IMR-90 (cell line): Measurements from ENCODE around the gene FCMR. TPM values are rescaled to one million over a fixed set of nuclear protein-coding genes. Genes with fewer than 3 reads are reported as not detected.
"Not testable (repeated sequence)": the region's sequence is repeated elsewhere in the genome, so short reads cannot be mapped to it uniquely, and the experiment has no call there.

Experiments
- ATAC-seq: fragments of 200-7000 bp; cut with Tn5 transposase; 2 replicates; pipeline ENCODE4 v1.9.1; 2020; ENCODE audit warnings: low read depth, mild to moderate bottlenecking, moderate library complexity
- BruUV-seq: library from RNA; stranded (reverse); fragments of 400-500 nt; replicated peaks from 2 replicates; lab custom pipeline; 2021; lab: Mats Ljungman, UMichigan
- CTCF ChIA-PET: fragments of 300-600 bp; formaldehyde crosslinking; extraction: SDS; loops from one replicate; lab custom pipeline; 2021; ENCODE audit warnings: antibody characterized with exemption; lab: Yijun Ruan, JAX
- POLR2A ChIA-PET: fragments of 300-600 bp; sonication (Branson Sonifier 250); formaldehyde crosslinking; loops from one replicate; lab custom pipeline; 2022; ENCODE audit warnings: antibody characterized with exemption; ENCODE audit not compliant: unreplicated experiment; lab: Charles Lee
- DNase-seq: peaks from one replicate; pipeline ENCODE4 v3.0.0; 2013
- H2AFZ ChIP-seq: replicated peaks from 2 replicates; pipeline ENCODE3; 2013; ENCODE audit warnings: low read length, mild to moderate bottlenecking; ENCODE audit not compliant: poor library complexity
- H2AK5ac ChIP-seq: 2 replicates; pipeline ENCODE4 v1.6.1; 2013; ENCODE audit warnings: low read depth, low read length, inconsistent platforms
- H2AK9ac ChIP-seq: replicated peaks from 2 replicates; pipeline ENCODE3; 2013; ENCODE audit warnings: mild to moderate bottlenecking, low read depth, low read length, moderate library complexity; ENCODE audit not compliant: poor library complexity
- H2BK120ac ChIP-seq: 2 replicates; pipeline ENCODE4 v1.6.1; 2013; ENCODE audit warnings: low read depth, low read length, inconsistent platforms
- H2BK15ac ChIP-seq: 3 replicates; pipeline ENCODE4 v1.6.1; 2013; ENCODE audit warnings: low read depth, low read length, inconsistent platforms
- H2BK20ac ChIP-seq: 2 replicates; pipeline ENCODE4 v1.6.1; 2013; ENCODE audit warnings: low read depth, mild to moderate bottlenecking, inconsistent platforms, low read length, moderate library complexity
- H2BK5ac ChIP-seq: 2 replicates; pipeline ENCODE4 v1.6.1; 2013; ENCODE audit warnings: mild to moderate bottlenecking, low read depth, low read length, inconsistent platforms; ENCODE audit not compliant: poor library complexity, severe bottlenecking
- H3K14ac ChIP-seq: replicated peaks from 2 replicates; pipeline ENCODE4 v1.6.1; 2013; ENCODE audit warnings: low read depth, low read length, inconsistent platforms
- H3K18ac ChIP-seq: 2 replicates; pipeline ENCODE4 v1.6.1; 2013; ENCODE audit warnings: low read depth, low read length, control low read depth
- H3K23ac ChIP-seq: 2 replicates; pipeline ENCODE4 v1.6.1; 2013; ENCODE audit warnings: low read depth, low read length, inconsistent platforms
- H3K27ac ChIP-seq: 2 replicates; pipeline ENCODE4 v1.5.1; 2013; ENCODE audit warnings: mild to moderate bottlenecking, control low read depth, low read length; ENCODE audit not compliant: insufficient read depth
- H3K27me3 ChIP-seq: 2 replicates; pipeline ENCODE4 v1.6.1; 2013; ENCODE audit warnings: low read length; ENCODE audit not compliant: control insufficient read depth, insufficient read depth
- H3K36me3 ChIP-seq: 2 replicates; pipeline ENCODE4 v1.6.1; 2013; ENCODE audit warnings: low read length, mixed read lengths; ENCODE audit not compliant: control insufficient read depth, insufficient read depth
- H3K4ac ChIP-seq: 2 replicates; pipeline ENCODE4 v1.6.1; 2013; ENCODE audit warnings: low read depth, low read length, inconsistent platforms
- H3K4me1 ChIP-seq: 2 replicates; pipeline ENCODE4 v1.6.1; 2013; ENCODE audit warnings: low read length, mixed read lengths; ENCODE audit not compliant: control insufficient read depth, insufficient read depth
- H3K4me2 ChIP-seq: 2 replicates; pipeline ENCODE4 v1.6.1; 2013; ENCODE audit warnings: low read depth, mild to moderate bottlenecking, control low read depth, low read length, moderate library complexity
- H3K4me3 ChIP-seq: 2 replicates; pipeline ENCODE4 v1.5.1; 2013; ENCODE audit warnings: low read depth, mild to moderate bottlenecking, control low read depth, low read length, moderate library complexity; ENCODE audit not compliant: insufficient read depth
- H3K56ac ChIP-seq: 2 replicates; pipeline ENCODE4 v1.6.1; 2013; ENCODE audit warnings: low read length, inconsistent platforms; ENCODE audit not compliant: insufficient read depth; ENCODE audit errors: extremely low read depth
- H3K79me1 ChIP-seq, 2 experiments: 2 replicates each; pipeline ENCODE4 v1.6.1; 2013; ENCODE audit warnings: low read length in 2 of 2, inconsistent platforms in 1 of 2, low read depth in 1 of 2
- H3K9ac ChIP-seq: 2 replicates; pipeline ENCODE4 v1.6.1; 2013; ENCODE audit warnings: low read depth, low read length, control low read depth
- H3K9me1 ChIP-seq: 2 replicates; pipeline ENCODE4 v1.6.1; 2013; ENCODE audit warnings: low read length, inconsistent platforms; ENCODE audit not compliant: insufficient read depth
- H3K9me3 ChIP-seq: 2 replicates; pipeline ENCODE4 v1.6.1; 2013; ENCODE audit warnings: low read length; ENCODE audit not compliant: control insufficient read depth, insufficient read depth
- H4K20me1 ChIP-seq: 2 replicates; pipeline ENCODE4 v1.6.1; 2013; ENCODE audit warnings: low read length, inconsistent platforms; ENCODE audit not compliant: insufficient read depth
- H4K5ac ChIP-seq: 2 replicates; pipeline ENCODE4 v1.6.1; 2013; ENCODE audit warnings: mild to moderate bottlenecking, low read depth, low read length, control low read depth
- H4K8ac ChIP-seq, 2 experiments: 2 replicates each; pipeline ENCODE4 v1.6.1; 2013; ENCODE audit warnings: low read depth in 2 of 2, low read length in 2 of 2, control low read depth in 1 of 2, inconsistent platforms in 1 of 2
- H4K91ac ChIP-seq: 2 replicates; pipeline ENCODE4 v1.6.1; 2013; ENCODE audit warnings: low read depth, low read length, inconsistent platforms; ENCODE audit not compliant: insufficient read depth
- CEBPB ChIP-seq: IDR thresholded peaks from 2 replicates; pipeline ENCODE4 v1.6.1; 2012; ENCODE audit warnings: low read depth, low read length, improper control_type of control experiment
- CTCF ChIP-seq: conservative IDR thresholded peaks from 2 replicates; pipeline ENCODE4 v1.5.1; 2012; ENCODE audit warnings: mild to moderate bottlenecking, low read depth, low read length, improper control_type of control experiment
- POLR2A ChIP-seq: IDR thresholded peaks from 2 replicates; pipeline ENCODE4 v1.6.1; 2012; ENCODE audit warnings: mild to moderate bottlenecking, low read depth, low read length
- RAD21 ChIP-seq: IDR thresholded peaks from 2 replicates; pipeline ENCODE4 v1.6.1; 2012; ENCODE audit warnings: low read length, improper control_type of control experiment
- USF2 ChIP-seq: fragments of 150-350 bp; IDR thresholded peaks from 2 replicates; pipeline ENCODE4 v1.6.1; 2017; ENCODE audit warnings: mild to moderate bottlenecking, antibody characterized with exemption, low read length, low read depth
- WGBS, 2 experiments: methylation state at CpG; one replicate each; pipeline versions ENCODE4 v1.1.5 to v1.1.7; 2013; ENCODE audit warnings: missing lambda C conversion rate in 2 of 2; ENCODE audit not compliant: insufficient read length in 1 of 2; ENCODE audit errors: extremely low coverage in 2 of 2; 5-methylcytosine and 5-hydroxymethylcytosine counted together
- dilution Hi-C: fragments of 300-500 bp; cut with HindIII; formaldehyde crosslinking; loops from one replicate; pipeline ENCODE4 v1.14.3; 2018; ENCODE audit warnings: low sequenced_read_pairs; ENCODE audit not compliant: unreplicated experiment
- in situ Hi-C: fragments of 300-500 bp; cut with MboI; formaldehyde crosslinking; loops from 3 replicates; pipeline ENCODE4 v1.14.3; 2019; ENCODE audit warnings: low sequenced_read_pairs, inconsistent platforms, mixed read lengths
- intact Hi-C: fragments of 100-400 bp; cut with micrococcal nuclease; formaldehyde crosslinking; loops from 2 replicates; pipeline ENCODE4 v1.10.0; 2022
- polyA plus RNA-seq, 3 experiments: library from polyadenylated mRNA; depleted of rRNA; stranded (reverse); fragments of >200 nt; gene quantifications; 2 replicates each; pipeline ENCODE4 v1.2.3, GENCODE V29; 2012; ENCODE audit warnings: low replicate concordance in 1 of 3
- total RNA-seq: library from RNA; depleted of rRNA; stranded (reverse); fragments of >200 nt; gene quantifications from 2 replicates; pipeline ENCODE4 v1.2.3, GENCODE V29; 2012

The FCMR gene
- total and polyA plus RNA-seq, 2 of the 4 experiments (the other 2 are of a cell fraction), result 0.09 TPM; not detected in 1

- Histone ChIP-seq H2AFZ (no peak overlapping the region), H2BK120ac (no peak overlapping the region), H3K9ac (no peak overlapping the region), H3K23ac (no peak overlapping the region), H3K18ac (no peak overlapping the region), H3K36me3 (no peaks in the 10 kb centered on the region), H3K79me1 (no peaks in the 10 kb centered on the region; a peak in 1 of 4 replicates), H3K27me3 (peaks cover 6% of the 10 kb centered on the region; the same call in 1 of the 2 replicates), H2AK5ac (no peak overlapping the region), H3K14ac (no peak overlapping the region), H3K4me1 (no peaks in the 10 kb centered on the region; the same call in 1 of the 2 replicates), H2AK9ac (no peak overlapping the region), H4K20me1 (no peaks in the 10 kb centered on the region), H3K4me2 (no peak overlapping the region), H3K9me1 (peaks cover 12% of the 10 kb centered on the region), H3K4me3 (no peak overlapping the region), H2BK5ac (peak overlapping the region; percentile 83), H4K8ac (no peak overlapping the region), H3K4ac (no peak overlapping the region), H4K5ac (no peak overlapping the region), H3K9me3 (no peaks in the 10 kb centered on the region), H3K27ac (no peak overlapping the region), H4K91ac (no peak overlapping the region), H2BK15ac (no peak overlapping the region), H3K56ac (no peak overlapping the region), H2BK20ac (no peak overlapping the region)
- dilution Hi-C loops, result no loop called here
- ChIA-PET CTCF (no interaction called here), POLR2A (no interaction called here)
- TF ChIP-seq POLR2A, result no peak
- no peak for TF ChIP-seq CEBPB
- TF ChIP-seq USF2, result no peak; the same call in 1 of the 2 replicates
- TF ChIP-seq RAD21, result no peak
- TF ChIP-seq CTCF, result no peak
- WGBS, 2 experiments, result 71% methylated on average over 3 of the region's 8 CpGs; no CpG with 5 or more reads in 1 of the 2 experiments
- no peak for ATAC-seq
- intact Hi-C loops, result no loop called here
- DNase-seq, result no peak
- in situ Hi-C loops, result no loop called here
- BruUV-seq, result no TSS peak
Measured at GRCh38 chr1:206924592-206925105, 2.9 kb upstream of the FCMR start.

- BruUV-seq, H3K56ac ChIP-seq, H3K23ac ChIP-seq, H4K20me1 ChIP-seq, in situ Hi-C loops, H4K8ac ChIP-seq, H3K36me3 ChIP-seq, H2BK20ac ChIP-seq, H3K27ac ChIP-seq, H2BK15ac ChIP-seq, H2AK9ac ChIP-seq, H3K4me3 ChIP-seq, H3K4me1 ChIP-seq, CTCF ChIA-PET, intact Hi-C loops, ATAC-seq, H2BK120ac ChIP-seq, POLR2A ChIA-PET, H4K91ac ChIP-seq, H3K18ac ChIP-seq, H4K5ac ChIP-seq, H3K27me3 ChIP-seq, DNase-seq, dilution Hi-C loops, H3K4me2 ChIP-seq, H2AFZ ChIP-seq, H3K9ac ChIP-seq, H3K9me3 ChIP-seq, H3K79me1 ChIP-seq: not testable (repeated sequence)
- peaks cover 12% of the 10 kb centered on the region for H3K9me1 ChIP-seq
- H2BK5ac ChIP-seq, result peak overlapping the region; percentile 83
- H3K14ac ChIP-seq, result peak overlapping the region; percentile 68
- WGBS, 2 experiments, result 86% methylated on average over 2 of the region's 4 CpGs; no CpG with 5 or more reads in 1 of the 2 experiments
- H2AK5ac ChIP-seq, result peak overlapping the region; percentile 54; the same call in 1 of the 2 replicates
- H3K4ac ChIP-seq, result peak overlapping the region; percentile 3; the same call in 1 of the 2 replicates
Measured at GRCh38 chr1:206923961-206924557, 2.3 kb upstream of the FCMR start.
